OCI-LY1 (cell line): ENCODE measurements around the gene CEP120.

Experiments used
- H2AFZ ChIP-seq: fragments of 200-600 bp; sonication (generic), shearing (Covaris generic); 2 replicates; pipeline ENCODE4 v1.6.0; 2014; ENCODE audit warnings: antibody characterized with exemption, mild to moderate bottlenecking, low read length
- H3F3A ChIP-seq: fragments of 200-600 bp; sonication (generic), shearing (Covaris generic); 2 replicates; pipeline ENCODE4 v1.6.0; 2014; ENCODE audit warnings: mild to moderate bottlenecking, antibody characterized with exemption, low read length, moderate library complexity; ENCODE audit not compliant: insufficient read depth
- H3K27ac ChIP-seq: fragments of 200-600 bp; sonication (generic); 2 replicates; pipeline ENCODE4 v1.5.1; 2014; ENCODE audit warnings: low read length, mixed run types, mild to moderate bottlenecking, low read depth; ENCODE audit not compliant: poor library complexity, severe bottlenecking
- H3K27me3 ChIP-seq: fragments of 200-600 bp; sonication (generic); 2 replicates; pipeline ENCODE4 v1.6.0; 2014; ENCODE audit warnings: antibody characterized with exemption, mild to moderate bottlenecking, low read length, moderate library complexity; ENCODE audit not compliant: insufficient read depth
- H3K36me3 ChIP-seq: fragments of 200-600 bp; sonication (generic); 2 replicates; pipeline ENCODE4 v1.6.1; 2014; ENCODE audit warnings: mild to moderate bottlenecking, antibody characterized with exemption, low read length, moderate library complexity, mixed read lengths; ENCODE audit not compliant: insufficient read depth
- H3K4me1 ChIP-seq: fragments of 200-600 bp; sonication (generic); 2 replicates; pipeline ENCODE4 v1.5.1; 2014; ENCODE audit warnings: mild to moderate bottlenecking, low read length, moderate library complexity; ENCODE audit not compliant: insufficient read depth, severe bottlenecking
- H3K4me2 ChIP-seq: fragments of 200-600 bp; sonication (generic), shearing (Covaris generic); 2 replicates; pipeline ENCODE4 v1.6.1; 2014; ENCODE audit warnings: low read length
- H3K4me3 ChIP-seq: fragments of 200-600 bp; sonication (generic); 2 replicates; pipeline ENCODE4 v1.5.1; 2014; ENCODE audit warnings: low read length, low read depth, mild to moderate bottlenecking, mixed read lengths; ENCODE audit not compliant: poor library complexity, severe bottlenecking
- H3K79me2 ChIP-seq: fragments of 200-600 bp; shearing (Covaris generic); 2 replicates; pipeline ENCODE4 v1.6.1; 2016; ENCODE audit warnings: mixed run types, low read length, mixed read lengths; ENCODE audit not compliant: insufficient read depth
- H3K9ac ChIP-seq: fragments of 200-600 bp; sonication (generic), shearing (Covaris generic); 2 replicates; pipeline ENCODE4 v1.6.1; 2014; ENCODE audit warnings: mild to moderate bottlenecking, low read length, mixed read lengths
- H3K9me2 ChIP-seq: fragments of 200-600 bp; sonication (generic), shearing (Covaris generic); 2 replicates; pipeline ENCODE4 v1.6.1; 2014; ENCODE audit warnings: low read depth, mild to moderate bottlenecking, low read length, mixed read lengths
- H3K9me3 ChIP-seq: fragments of 200-600 bp; shearing (Covaris generic); 2 replicates; pipeline ENCODE4 v1.6.1; 2014; ENCODE audit warnings: low read length, mixed read lengths
- H4K20me1 ChIP-seq: fragments of 200-600 bp; sonication (generic), shearing (Covaris generic); 2 replicates; pipeline ENCODE4 v1.6.0; 2016; ENCODE audit warnings: mild to moderate bottlenecking, low read length; ENCODE audit not compliant: insufficient read depth
- CTCF ChIP-seq: fragments of 200-600 bp; sonication (generic), shearing (Covaris generic); IDR thresholded peaks from 2 replicates; pipeline ENCODE4 v1.5.1; 2017; ENCODE audit warnings: mild to moderate bottlenecking, antibody characterized with exemption, low read length, moderate library complexity, mixed read lengths
- EZH2 ChIP-seq: fragments of 200-600 bp; sonication (generic), shearing (Covaris generic); IDR thresholded peaks from 2 replicates; pipeline ENCODE4 v1.8.0; 2017; ENCODE audit warnings: borderline replicate concordance, mixed run types, mild to moderate bottlenecking, antibody characterized with exemption, low read length, moderate library complexity, mixed read lengths

Gene CEP120

GRCh38 chr5:123298335-123299030 is 124.7 kb downstream of the CEP120 start:
- H3K9ac ChIP-seq = no peak overlapping the region
- no peak overlapping the region for H3K4me2 ChIP-seq
- H3K36me3 ChIP-seq = no peaks in the 10 kb centered on the region
- no peaks in the 10 kb centered on the region for H3K27me3 ChIP-seq
- no peaks in the 10 kb centered on the region for H3K4me1 ChIP-seq
- no peak overlapping the region for H3K27ac ChIP-seq
- no peaks in the 10 kb centered on the region for H3K9me2 ChIP-seq
- no peak for TF ChIP-seq CTCF
- no peak for TF ChIP-seq EZH2
- no peaks in the 10 kb centered on the region for H3K9me3 ChIP-seq
- H2AFZ ChIP-seq = no peak overlapping the region
- no peaks in the 10 kb centered on the region for H4K20me1 ChIP-seq
- no peaks in the 10 kb centered on the region for H3K79me2 ChIP-seq
- no peak overlapping the region for H3K4me3 ChIP-seq
- no peaks in the 10 kb centered on the region for H3F3A ChIP-seq

- H4K20me1 ChIP-seq = no peaks in the 10 kb centered on the region
- no peaks in the 10 kb centered on the region for H3K9me2 ChIP-seq
- H3F3A ChIP-seq = no peaks in the 10 kb centered on the region
- no peaks in the 10 kb centered on the region for H3K79me2 ChIP-seq
- H3K9ac ChIP-seq = no peak overlapping the region
- H3K4me2 ChIP-seq = no peak overlapping the region
- no peaks in the 10 kb centered on the region for H3K9me3 ChIP-seq
- no peaks in the 10 kb centered on the region for H3K4me1 ChIP-seq
- no peaks in the 10 kb centered on the region for H3K27me3 ChIP-seq
- no peak overlapping the region for H2AFZ ChIP-seq
- H3K4me3 ChIP-seq = no peak overlapping the region
- H3K36me3 ChIP-seq = no peaks in the 10 kb centered on the region
- TF ChIP-seq EZH2 (no peak), CTCF (no peak)
- no peak overlapping the region for H3K27ac ChIP-seq
Measured at GRCh38 chr5:123297866-123298265, 125.3 kb downstream of the CEP120 start.

- Histone ChIP-seq H2AFZ (no peak overlapping the region), H3K4me2 (no peak overlapping the region), H3K9ac (no peak overlapping the region), H3K27ac (no peak overlapping the region), H3K79me2 (no peaks in the 10 kb centered on the region), H3K4me3 (no peak overlapping the region), H3K36me3 (no peaks in the 10 kb centered on the region), H3K4me1 (no peaks in the 10 kb centered on the region), H3F3A (no peaks in the 10 kb centered on the region), H3K27me3 (no peaks in the 10 kb centered on the region), H4K20me1 (no peaks in the 10 kb centered on the region), H3K9me3 (no peaks in the 10 kb centered on the region), H3K9me2 (no peaks in the 10 kb centered on the region)
- no peak for TF ChIP-seq CTCF
- no peak for TF ChIP-seq EZH2
Measured at GRCh38 chr5:123297198-123297831, 125.9 kb downstream of the CEP120 start.
